DMS 273 (cell line): ENCODE data around the gene MMD.
"Not testable (repeated sequence)": the region's sequence is repeated elsewhere in the genome, so short reads cannot be mapped to it uniquely, and the experiment has no call there.

ENCODE experiments used
- DNase-seq: peaks from one replicate; lab custom pipeline; 2025; ENCODE audit not compliant: unreplicated experiment; lab: John Stamatoyannopoulos, UW

The MMD gene

DNA sequence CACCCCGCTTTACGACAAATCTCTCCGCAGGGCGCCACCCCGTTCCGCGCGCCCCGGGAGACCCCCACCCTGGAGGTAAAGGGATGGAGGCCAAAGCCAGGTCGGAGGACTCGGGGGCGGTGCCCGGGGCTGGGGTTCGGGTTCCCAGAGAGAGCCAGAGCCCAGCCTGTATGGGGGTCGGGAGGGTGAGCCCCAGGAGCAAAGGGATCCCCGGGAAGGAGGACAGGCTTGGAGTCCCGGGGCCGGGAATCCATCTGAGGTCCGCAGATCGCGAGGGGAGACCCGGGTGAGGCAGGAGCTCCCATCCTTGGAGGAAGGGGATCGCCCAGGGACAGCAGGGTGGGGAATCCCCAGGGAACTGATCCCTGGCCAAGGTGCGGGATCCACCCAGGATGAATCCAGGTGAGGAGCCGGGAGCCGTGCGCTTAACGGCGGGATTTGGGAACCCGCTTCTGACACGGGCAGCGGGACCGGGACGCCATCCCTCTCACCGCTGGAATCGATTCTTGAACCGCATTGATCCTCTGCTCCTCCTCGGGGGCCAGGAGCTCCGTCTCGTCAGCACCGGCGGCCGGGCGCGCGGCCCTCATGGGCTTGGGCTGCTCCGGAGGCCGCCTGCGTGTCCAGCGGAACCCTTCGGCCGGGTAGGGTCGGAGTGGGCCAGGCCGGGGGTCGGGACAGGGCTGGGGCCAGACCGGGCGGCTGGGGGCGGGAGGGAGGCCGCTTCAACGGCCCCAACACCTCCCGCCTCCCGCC, at the start of gene MMD:
Gene MMD, minus strand, starts transcription at position 657 of the 756 bp plus-strand sequence. Its CDS starts 140 bp downstream, at position 517.
- peak; percentile 55 for DNase-seq

DNA sequence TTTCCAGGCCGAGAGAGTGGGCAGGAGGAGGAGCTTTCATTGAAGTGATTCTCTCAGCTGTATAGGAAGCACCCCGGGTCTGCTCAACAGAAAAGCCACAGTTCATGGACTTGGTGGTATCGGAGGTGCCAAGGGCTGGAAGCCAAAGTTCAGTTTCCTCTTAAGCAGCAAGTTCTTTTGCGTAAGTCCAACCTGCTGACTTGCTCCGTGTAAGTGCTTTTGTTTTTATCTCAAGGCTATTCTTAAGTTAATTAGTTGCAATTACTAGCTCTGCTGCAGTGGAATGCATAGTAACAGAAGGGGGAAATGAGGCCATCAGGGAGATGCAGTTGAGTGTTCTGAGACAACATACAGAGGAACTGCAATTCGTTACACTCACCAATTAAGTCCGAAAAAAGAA, 45.0 kb upstream of the MMD start:
- DNase-seq, result no peak

DNA sequence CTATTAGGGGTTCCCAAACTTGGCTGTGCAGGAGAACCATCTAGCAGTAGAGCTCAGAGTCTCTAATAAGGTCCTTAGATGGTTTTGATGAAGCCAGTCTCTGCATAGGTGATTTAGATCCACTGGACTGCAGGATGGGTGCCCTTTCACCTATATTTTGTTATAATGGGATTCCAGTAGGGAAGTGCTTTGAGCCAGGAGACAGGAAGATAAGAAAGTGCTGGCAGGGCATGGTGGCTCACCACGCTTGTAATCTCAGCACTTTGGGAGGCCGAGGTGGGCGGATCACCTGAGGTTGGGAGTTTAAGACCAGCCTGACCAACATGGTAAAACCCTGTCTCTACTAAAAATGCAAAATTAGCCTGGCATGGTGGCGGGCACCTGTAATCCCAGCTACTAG, 44.1 kb upstream of the MMD start:
- not testable (repeated sequence) for DNase-seq

DNA sequence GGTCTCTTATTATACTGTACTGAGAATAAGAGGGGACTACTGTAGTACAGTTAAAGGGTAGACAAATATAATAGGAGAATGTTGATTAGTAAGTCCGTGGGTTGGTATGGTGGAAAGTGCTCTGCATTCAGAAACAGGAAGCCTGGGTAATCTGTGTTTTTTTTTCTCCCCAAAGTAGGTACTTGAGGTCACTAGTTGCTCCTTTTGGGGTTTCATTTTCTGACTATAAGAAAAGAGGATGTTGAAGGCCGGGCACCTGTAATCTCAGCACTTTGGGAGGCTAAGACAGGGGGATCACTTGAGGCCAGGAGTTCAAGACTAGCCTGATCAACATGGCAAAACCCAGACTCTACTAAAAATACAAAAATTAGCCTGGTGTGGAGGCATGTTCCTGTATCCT, 42.0 kb upstream of the MMD start:
- DNase-seq, result no peak

DNA sequence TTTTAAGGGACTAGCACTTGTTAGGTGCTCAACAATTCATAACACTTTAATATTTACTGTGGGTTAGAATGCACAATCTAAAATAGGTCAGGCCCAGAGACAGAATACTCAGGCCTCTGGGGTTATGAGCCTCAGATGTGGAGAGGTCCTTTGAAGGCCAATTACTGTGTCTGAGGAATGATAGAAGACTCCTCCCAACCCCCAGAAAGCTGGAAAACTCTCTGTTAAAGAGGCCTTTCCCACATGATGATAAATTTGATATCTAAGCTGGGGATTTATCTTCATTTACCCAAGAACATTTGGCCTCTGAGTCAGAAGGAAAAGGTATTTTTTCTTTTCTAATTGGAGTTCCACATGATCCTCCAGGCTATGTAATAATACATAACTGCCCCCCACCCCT, 41.1 kb upstream of the MMD start:
- DNase-seq, result no peak

DNA sequence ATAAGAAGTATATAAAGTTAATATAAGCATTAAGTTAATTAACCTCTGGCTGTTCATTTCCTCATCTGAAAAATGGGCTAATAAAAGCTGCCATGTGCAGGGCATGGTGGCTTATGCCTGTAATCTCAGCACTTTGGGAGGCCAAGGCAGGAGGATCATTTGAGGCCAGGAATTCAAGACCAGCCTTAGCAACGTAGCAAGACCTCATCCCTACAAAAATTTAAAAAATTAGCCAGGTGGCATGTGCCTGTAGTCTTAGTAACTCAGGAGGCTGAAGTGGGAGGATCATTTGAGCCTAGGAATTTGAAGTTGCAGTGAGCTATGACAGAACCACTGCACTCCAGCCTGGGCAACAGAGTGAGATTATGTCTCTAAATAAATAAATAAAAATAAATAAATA, 40.6 kb upstream of the MMD start:
- DNase-seq, result no peak

GRCh38 chr17:55458978-55459377, 37.3 kb upstream of the MMD start:
- DNase-seq, result no peak

- no peak for DNase-seq
Measured at GRCh38 chr17:55458287-55458900, 36.8 kb upstream of the MMD start.

DNA sequence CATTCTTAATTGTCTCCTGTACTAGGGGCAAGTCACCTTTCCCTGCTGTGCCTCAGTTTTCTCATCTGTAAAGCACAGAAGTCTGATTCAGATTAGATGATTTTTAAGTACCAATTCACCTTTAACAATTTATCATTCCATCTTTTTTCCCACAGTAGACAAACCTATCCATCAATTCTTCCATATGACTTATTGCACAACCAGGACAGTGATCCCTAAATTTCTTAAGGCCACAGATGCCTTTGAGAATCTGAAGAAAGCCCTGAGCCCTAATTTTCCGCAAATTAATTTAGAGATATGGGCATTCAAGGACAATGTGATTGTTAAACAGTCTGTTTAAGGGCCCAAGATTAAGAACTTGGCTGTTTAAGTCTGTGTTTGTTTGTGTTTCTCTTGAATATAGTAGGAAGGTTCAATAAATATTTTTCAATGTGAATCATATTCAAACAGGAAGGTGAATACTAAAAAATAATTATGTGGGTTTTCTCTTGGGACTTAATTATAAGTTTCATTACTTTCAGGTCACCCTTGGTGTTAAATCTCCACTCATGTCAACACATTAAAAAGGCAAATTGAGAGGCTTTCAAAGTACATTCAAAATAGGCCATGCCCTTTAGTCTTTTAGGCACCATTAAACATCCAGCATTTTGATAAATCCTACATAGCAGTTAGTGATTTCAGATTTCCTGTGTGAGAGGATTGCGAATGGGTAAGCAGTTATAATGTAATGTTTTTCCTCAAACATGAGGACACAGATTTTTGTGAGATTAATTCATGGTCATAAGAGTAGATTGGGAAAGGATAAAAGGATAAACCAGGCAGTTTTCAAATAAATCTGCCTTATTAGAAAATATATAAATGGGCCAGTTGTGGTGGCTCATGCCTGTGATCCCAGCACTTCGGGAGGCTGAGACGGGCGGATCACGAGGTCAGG, 34.9 kb upstream of the MMD start:
- no peak for DNase-seq

GRCh38 chr17:55454906-55455474, 33.4 kb upstream of the MMD start:
- peak; percentile 21 for DNase-seq

DNA sequence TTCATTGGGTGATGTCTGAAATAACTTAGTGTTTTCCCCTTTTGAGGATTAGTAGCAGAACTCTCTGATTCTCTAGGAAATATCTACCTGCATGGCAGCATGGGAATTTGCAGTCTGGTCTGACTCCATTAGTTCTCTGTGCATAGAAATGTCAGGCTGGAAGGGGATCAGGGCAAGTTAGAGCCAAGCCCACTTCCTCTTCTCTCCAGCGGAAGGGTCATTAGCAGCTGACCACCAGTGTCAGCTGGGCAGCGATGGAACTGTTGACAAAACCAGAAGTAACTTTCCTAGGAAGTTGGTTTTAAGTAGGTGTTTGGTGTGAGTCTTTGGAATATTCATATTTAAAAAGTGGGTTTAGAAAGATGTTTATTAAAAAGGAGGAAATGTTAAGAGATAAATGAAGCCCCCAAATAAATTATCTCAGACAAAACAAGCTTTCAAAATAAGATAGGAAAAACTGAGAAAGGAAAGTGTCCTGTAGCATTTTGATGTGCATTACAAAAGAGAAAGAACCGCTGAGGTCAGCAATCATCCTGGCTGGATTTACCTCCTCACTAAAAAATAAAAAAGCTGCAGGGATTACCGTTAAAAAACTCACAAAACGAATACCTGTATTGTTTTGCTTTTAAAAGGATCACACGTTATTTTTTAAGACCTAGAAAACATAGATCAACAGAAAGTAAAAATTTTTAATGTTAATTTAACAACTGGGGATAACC, 32.4 kb upstream of the MMD start:
- no peak for DNase-seq

GRCh38 chr17:55452139-55452790, 30.6 kb upstream of the MMD start:
- DNase-seq, result no peak

- DNase-seq, result no peak
Measured at GRCh38 chr17:55451758-55452138, 30.1 kb upstream of the MMD start.

- peak; percentile 12 for DNase-seq
Measured at GRCh38 chr17:55451203-55451641, 29.6 kb upstream of the MMD start.

GRCh38 chr17:55450232-55450825, 28.7 kb upstream of the MMD start:
- no peak for DNase-seq

DNA sequence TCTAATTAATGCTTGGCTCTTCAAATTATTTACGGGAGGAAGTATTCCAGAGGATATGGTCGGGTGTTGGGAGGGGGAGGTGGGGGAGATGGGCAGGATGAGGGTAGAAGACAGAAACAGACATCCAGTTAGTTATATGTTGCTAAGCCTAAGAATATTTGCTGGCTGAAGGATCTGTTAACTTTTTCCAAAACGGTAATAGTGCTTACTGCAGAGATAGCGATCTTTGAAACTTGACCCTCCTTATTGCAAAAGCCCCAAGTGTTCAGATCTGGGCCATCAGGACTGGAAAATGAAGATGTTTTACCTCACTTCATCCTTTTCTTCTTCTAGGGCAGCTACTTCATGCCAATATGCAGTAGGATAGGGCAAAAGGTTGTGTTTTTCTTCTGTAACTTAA, 27.0 kb upstream of the MMD start:
- DNase-seq, result peak; percentile 64

DNA sequence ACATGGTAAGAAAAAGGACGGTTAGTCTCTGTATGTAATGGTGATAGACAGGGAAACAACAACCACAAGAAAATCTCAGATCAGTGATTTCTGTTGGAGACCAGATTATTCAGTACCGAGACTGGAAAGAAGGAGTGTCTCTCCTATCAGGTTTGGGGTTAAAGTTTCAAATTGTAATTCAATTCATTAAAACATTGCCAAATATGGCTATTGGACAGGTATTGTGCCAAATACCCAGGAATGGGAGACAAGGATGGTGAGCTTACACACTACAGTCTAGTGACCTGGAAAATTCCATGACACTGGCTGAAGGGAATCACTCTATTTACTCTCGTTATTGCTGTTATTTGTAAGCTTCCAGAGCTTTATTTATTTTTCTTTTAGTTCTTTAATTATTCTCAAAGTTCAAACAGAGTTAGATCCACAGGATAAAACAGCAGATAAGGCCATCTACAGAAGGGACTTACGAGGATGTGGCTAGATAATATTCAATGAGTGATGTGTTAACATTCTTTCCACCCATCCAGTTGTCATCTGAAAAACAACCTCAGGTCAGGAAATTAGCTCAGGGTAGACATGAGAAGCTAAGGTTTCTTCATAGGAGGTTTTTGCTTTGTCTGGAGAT, 25.1 kb upstream of the MMD start:
- DNase-seq, result no peak

- not testable (repeated sequence) for DNase-seq
Measured at GRCh38 chr17:55446004-55446403, 24.4 kb upstream of the MMD start.
